Measurements from ENCODE around the gene GMNC. TPM values are rescaled to one million over a fixed set of nuclear protein-coding genes. Genes with fewer than 3 reads are reported as not detected.
A peak's percentile ranks its signal among the peaks of the same experiment; 100 is the strongest.

The GMNC gene
- total RNA-seq, 1 donor from 2014 or later = not detected

DNA sequence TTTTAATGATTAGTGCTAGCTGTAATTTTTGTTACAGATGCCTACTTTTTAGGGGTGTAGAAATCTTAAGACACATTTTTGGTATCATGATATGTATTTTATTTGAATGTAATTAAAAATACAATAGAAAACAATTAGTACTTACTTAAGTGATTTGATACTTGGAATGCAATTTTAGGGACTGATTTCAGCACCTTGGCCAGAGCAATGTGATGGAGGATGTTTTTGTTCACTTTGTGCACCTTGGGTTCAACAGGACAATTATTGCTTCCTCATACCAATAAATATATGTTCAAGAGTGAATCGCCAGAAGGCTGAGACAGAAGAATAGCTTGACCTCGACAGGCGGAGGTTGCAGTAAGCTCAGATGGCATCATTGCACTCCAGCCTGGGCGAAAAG lies 22.3 kb downstream of the GMNC start:
- H3K9me3 Mint-ChIP-seq = no peaks in the 10 kb centered on the region
- no peaks in the 10 kb centered on the region for H3K79me2 ChIP-seq (ENCODE audit: low read depth)
- TF ChIP-seq, protein P1, sequence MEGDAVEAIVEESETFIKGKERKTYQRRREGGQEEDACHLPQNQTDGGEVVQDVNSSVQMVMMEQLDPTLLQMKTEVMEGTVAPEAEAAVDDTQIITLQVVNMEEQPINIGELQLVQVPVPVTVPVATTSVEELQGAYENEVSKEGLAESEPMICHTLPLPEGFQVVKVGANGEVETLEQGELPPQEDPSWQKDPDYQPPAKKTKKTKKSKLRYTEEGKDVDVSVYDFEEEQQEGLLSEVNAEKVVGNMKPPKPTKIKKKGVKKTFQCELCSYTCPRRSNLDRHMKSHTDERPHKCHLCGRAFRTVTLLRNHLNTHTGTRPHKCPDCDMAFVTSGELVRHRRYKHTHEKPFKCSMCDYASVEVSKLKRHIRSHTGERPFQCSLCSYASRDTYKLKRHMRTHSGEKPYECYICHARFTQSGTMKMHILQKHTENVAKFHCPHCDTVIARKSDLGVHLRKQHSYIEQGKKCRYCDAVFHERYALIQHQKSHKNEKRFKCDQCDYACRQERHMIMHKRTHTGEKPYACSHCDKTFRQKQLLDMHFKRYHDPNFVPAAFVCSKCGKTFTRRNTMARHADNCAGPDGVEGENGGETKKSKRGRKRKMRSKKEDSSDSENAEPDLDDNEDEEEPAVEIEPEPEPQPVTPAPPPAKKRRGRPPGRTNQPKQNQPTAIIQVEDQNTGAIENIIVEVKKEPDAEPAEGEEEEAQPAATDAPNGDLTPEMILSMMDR (IDR thresholded peaks at IDR 0.05) = no peak
- TF ChIP-seq EZH2 (IDR thresholded peaks at IDR 0.05) (no peak), EZH2phosphoT487 (IDR thresholded peaks at IDR 0.05) (no peak)

DNA sequence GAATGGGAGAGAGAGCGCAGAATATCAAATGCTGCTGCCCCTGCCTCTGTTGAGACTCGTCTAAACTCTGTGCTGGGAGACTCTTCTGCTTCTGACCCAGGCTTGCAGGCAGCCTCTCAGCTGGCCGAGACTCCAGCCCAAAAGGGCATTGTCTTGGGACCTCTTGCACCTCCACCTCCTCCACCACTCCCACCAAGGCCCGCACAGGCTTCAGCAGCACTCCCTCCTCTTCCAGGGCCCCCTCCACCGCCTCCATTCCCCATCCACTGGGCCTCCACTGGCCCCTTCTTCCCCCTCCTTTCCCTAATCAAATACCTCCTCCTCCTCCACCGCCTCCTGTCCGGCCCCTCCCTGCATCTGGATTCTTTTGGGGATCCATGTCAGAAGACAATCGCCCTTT lies 31.3 kb downstream of the GMNC start:
- no peaks in the 10 kb centered on the region for H3K27me3 ChIP-seq
- no peak overlapping the region for H3K4me2 ChIP-seq
- H3K9ac ChIP-seq = no peak overlapping the region
- Mint-ChIP-seq H3K27me3 (ENCODE audit: insufficient read depth, low read depth) (no peaks in the 10 kb centered on the region), H3K36me3 (no peaks in the 10 kb centered on the region), H3K4me1 (peaks cover 3% of the 10 kb centered on the region), H3K4me3 (no peak overlapping the region), H3K9me3 (no peaks in the 10 kb centered on the region), H3K27ac (no peak overlapping the region)
- no peaks in the 10 kb centered on the region for H3K79me2 ChIP-seq (ENCODE audit: low read depth)
- no peak for TF ChIP-seq EZH2 (IDR thresholded peaks at IDR 0.05)
- TF ChIP-seq, protein P1 (IDR thresholded peaks at IDR 0.05) = no peak
- TF ChIP-seq EZH2phosphoT487 (IDR thresholded peaks at IDR 0.05) = no peak
- H3K4me1 ChIP-seq = peaks cover 6% of the 10 kb centered on the region
- no peaks in the 10 kb centered on the region for H3K9me3 ChIP-seq (ENCODE audit: low read depth)
- H3K36me3 ChIP-seq = no peaks in the 10 kb centered on the region
- peak; percentile 5 for DNase-seq (ENCODE audit: low spot score)
- H3K4me3 ChIP-seq = no peak overlapping the region
- H2AFZ ChIP-seq (replicated peaks) = peak overlapping the region; percentile 85
- no peak overlapping the region for H3K27ac ChIP-seq
- no peaks in the 10 kb centered on the region for H4K20me1 ChIP-seq (ENCODE audit: low read depth)
- H3F3A ChIP-seq (ENCODE audit: low read depth) = no peaks in the 10 kb centered on the region

More for the DNA sequence above, 22.3 kb downstream of the GMNC start:
- Mint-ChIP-seq H3K4me3 (no peak overlapping the region), H3K36me3 (no peaks in the 10 kb centered on the region), H3K27me3 (ENCODE audit: insufficient read depth, low read depth) (peaks cover 3% of the 10 kb centered on the region), H3K4me1 (no peaks in the 10 kb centered on the region), H3K27ac (no peak overlapping the region)
- Histone ChIP-seq H3K4me1 (no peaks in the 10 kb centered on the region), H3K4me2 (no peak overlapping the region), H3K4me3 (no peak overlapping the region), H3K9ac (no peak overlapping the region), H3K27ac (no peak overlapping the region), H2AFZ (replicated peaks) (no peak overlapping the region), H3K27me3 (no peaks in the 10 kb centered on the region), H3F3A (ENCODE audit: low read depth) (no peaks in the 10 kb centered on the region), H3K9me3 (ENCODE audit: low read depth) (no peaks in the 10 kb centered on the region), H4K20me1 (ENCODE audit: low read depth) (no peaks in the 10 kb centered on the region), H3K36me3 (no peaks in the 10 kb centered on the region)
- DNase-seq (ENCODE audit: low spot score) = peak; percentile 10

DNA sequence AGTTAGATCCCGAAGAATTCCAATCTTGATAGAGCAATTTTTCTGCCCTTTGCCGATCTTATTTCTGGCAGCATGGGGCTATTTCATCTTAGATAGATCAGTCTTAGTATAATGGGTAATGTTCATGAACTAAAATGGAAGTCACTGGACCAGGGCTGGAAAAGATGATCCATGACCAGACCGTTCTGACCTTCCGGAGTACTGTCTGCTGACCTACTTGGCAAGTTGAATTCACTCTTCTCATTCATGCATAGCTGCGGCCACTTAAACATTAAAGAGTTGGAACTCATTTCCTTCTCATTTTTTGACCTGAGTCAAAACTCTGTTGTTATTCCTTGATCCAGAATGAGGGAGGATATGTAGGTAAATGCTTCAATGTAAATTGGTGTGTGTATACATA lies 32.5 kb downstream of the GMNC start:
- H3K27ac Mint-ChIP-seq = no peak overlapping the region
- no peaks in the 10 kb centered on the region for H3K36me3 Mint-ChIP-seq
- Histone ChIP-seq H3K4me2 (no peak overlapping the region), H3K9me3 (ENCODE audit: low read depth) (no peaks in the 10 kb centered on the region), H3K27me3 (no peaks in the 10 kb centered on the region), H2AFZ (replicated peaks) (no peak overlapping the region), H3K79me2 (ENCODE audit: low read depth) (no peaks in the 10 kb centered on the region), H3K9ac (no peak overlapping the region), H3K4me1 (peaks cover 13% of the 10 kb centered on the region), H3K27ac (no peak overlapping the region), H4K20me1 (ENCODE audit: low read depth) (no peaks in the 10 kb centered on the region), H3K4me3 (no peak overlapping the region), H3K36me3 (no peaks in the 10 kb centered on the region), H3F3A (ENCODE audit: low read depth) (no peaks in the 10 kb centered on the region)
- no peaks in the 10 kb centered on the region for H3K27me3 Mint-ChIP-seq (ENCODE audit: insufficient read depth, low read depth)
- TF ChIP-seq EZH2phosphoT487 (IDR thresholded peaks at IDR 0.05) = no peak
- H3K4me3 Mint-ChIP-seq = no peak overlapping the region
- no peak for DNase-seq (ENCODE audit: low spot score)
- no peaks in the 10 kb centered on the region for H3K9me3 Mint-ChIP-seq
- H3K4me1 Mint-ChIP-seq = peaks cover 10% of the 10 kb centered on the region

DNA sequence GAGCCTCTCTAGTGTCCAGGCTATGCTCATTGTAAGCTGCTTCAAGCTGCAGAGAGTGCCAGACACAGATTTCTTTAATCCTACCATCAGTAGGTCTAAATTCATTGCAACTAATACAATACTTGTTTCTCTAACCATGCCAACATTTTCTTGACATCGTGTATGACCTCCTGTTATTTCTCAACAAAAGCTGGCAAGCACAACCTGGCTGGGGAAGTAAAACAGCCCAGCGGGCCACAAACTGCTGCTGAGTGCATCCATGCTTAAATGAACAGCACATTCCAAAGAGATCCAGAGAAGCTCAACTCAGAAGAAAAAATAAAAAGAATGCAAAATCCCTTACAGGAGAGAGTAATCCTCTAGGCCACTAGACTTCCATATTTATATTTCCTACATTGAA lies 36.5 kb downstream of the GMNC start:
- peak; percentile 54 for DNase-seq (ENCODE audit: low spot score)
- Mint-ChIP-seq H3K27me3 (ENCODE audit: insufficient read depth, low read depth) (no peaks in the 10 kb centered on the region), H3K4me3 (no peak overlapping the region), H3K9me3 (no peaks in the 10 kb centered on the region), H3K4me1 (peaks cover 10% of the 10 kb centered on the region), H3K27ac (peak overlapping the region; percentile 46), H3K36me3 (no peaks in the 10 kb centered on the region)
- H3K27me3 ChIP-seq = no peaks in the 10 kb centered on the region
- H3K4me1 ChIP-seq = peaks cover 10% of the 10 kb centered on the region
- no peak overlapping the region for H3K4me2 ChIP-seq
- H4K20me1 ChIP-seq (ENCODE audit: low read depth) = no peaks in the 10 kb centered on the region
- no peak overlapping the region for H3K27ac ChIP-seq
- no peaks in the 10 kb centered on the region for H3K79me2 ChIP-seq (ENCODE audit: low read depth)
- TF ChIP-seq, protein P1 (IDR thresholded peaks at IDR 0.05) = no peak
- TF ChIP-seq EZH2 (IDR thresholded peaks at IDR 0.05) (no peak), EZH2phosphoT487 (IDR thresholded peaks at IDR 0.05) (no peak)
- no peak overlapping the region for H3K9ac ChIP-seq
- no peaks in the 10 kb centered on the region for H3K9me3 ChIP-seq (ENCODE audit: low read depth)
- no peak overlapping the region for H2AFZ ChIP-seq (replicated peaks)
- H3K36me3 ChIP-seq = no peaks in the 10 kb centered on the region
- H3F3A ChIP-seq (ENCODE audit: low read depth) = no peaks in the 10 kb centered on the region
- no peak overlapping the region for H3K4me3 ChIP-seq

All from neural progenitor cell (in vitro differentiated cells).